Measurements from ENCODE around the gene TBK1.

Gene TBK1

GRCh38 chr12:64491718-64492117, 39.8 kb downstream of the TBK1 start:
- no peak for TF ChIP-seq CTCF (IDR thresholded peaks at IDR 0.05; ENCODE audit: low read depth, low read length)
- H3K4me3 ChIP-seq (ENCODE audit: low read depth, low read length) = no peak overlapping the region
- no peaks in the 10 kb centered on the region for H3K27me3 ChIP-seq (ENCODE audit: insufficient read depth, low read depth, severe bottlenecking)
- H3K9me3 ChIP-seq (ENCODE audit: severe bottlenecking) = no peaks in the 10 kb centered on the region
- no peak overlapping the region for H3K27ac ChIP-seq
- no peak for DNase-seq
- H3K36me3 ChIP-seq = peaks cover 53% of the 10 kb centered on the region

- no peaks in the 10 kb centered on the region for H3K27me3 ChIP-seq (ENCODE audit: insufficient read depth, low read depth, severe bottlenecking)
- no peaks in the 10 kb centered on the region for H3K9me3 ChIP-seq (ENCODE audit: severe bottlenecking)
- no peak for DNase-seq
- peaks cover 57% of the 10 kb centered on the region for H3K36me3 ChIP-seq
- no peak overlapping the region for H3K27ac ChIP-seq
- no peak for TF ChIP-seq CTCF (IDR thresholded peaks at IDR 0.05; ENCODE audit: low read depth, low read length)
- H3K4me3 ChIP-seq (ENCODE audit: low read depth, low read length) = no peak overlapping the region
These were observed 41.6 kb downstream of the TBK1 start for GRCh38 chr12:64493513-64493912.

- Histone ChIP-seq H3K27ac (no peak overlapping the region), H3K27me3 (ENCODE audit: insufficient read depth, low read depth, severe bottlenecking) (no peaks in the 10 kb centered on the region), H3K9me3 (ENCODE audit: severe bottlenecking) (no peaks in the 10 kb centered on the region), H3K4me3 (ENCODE audit: low read depth, low read length) (no peak overlapping the region), H3K36me3 (peaks cover 54% of the 10 kb centered on the region)
- TF ChIP-seq CTCF (IDR thresholded peaks at IDR 0.05; ENCODE audit: low read depth, low read length) = no peak
- DNase-seq = no peak
These were observed 43.2 kb downstream of the TBK1 start for GRCh38 chr12:64494998-64495729.

GRCh38 chr12:64496839-64497400, 45.0 kb downstream of the TBK1 start:
- TF ChIP-seq CTCF (IDR thresholded peaks at IDR 0.05; ENCODE audit: low read depth, low read length) = no peak
- Histone ChIP-seq H3K27me3 (ENCODE audit: insufficient read depth, low read depth, severe bottlenecking) (no peaks in the 10 kb centered on the region), H3K4me3 (ENCODE audit: low read depth, low read length) (no peak overlapping the region), H3K36me3 (peaks cover 41% of the 10 kb centered on the region), H3K27ac (no peak overlapping the region), H3K9me3 (ENCODE audit: severe bottlenecking) (no peaks in the 10 kb centered on the region)
- DNase-seq = no peak

GRCh38 chr12:64497484-64497883, 45.6 kb downstream of the TBK1 start:
- TF ChIP-seq CTCF (IDR thresholded peaks at IDR 0.05; ENCODE audit: low read depth, low read length) = no peak
- no peaks in the 10 kb centered on the region for H3K27me3 ChIP-seq (ENCODE audit: insufficient read depth, low read depth, severe bottlenecking)
- no peaks in the 10 kb centered on the region for H3K9me3 ChIP-seq (ENCODE audit: severe bottlenecking)
- DNase-seq = no peak
- no peak overlapping the region for H3K27ac ChIP-seq
- H3K4me3 ChIP-seq (ENCODE audit: low read depth, low read length) = no peak overlapping the region
- H3K36me3 ChIP-seq = peaks cover 36% of the 10 kb centered on the region

Measured in WERI-Rb-1 (cell line).